AG08395 (cell line): ENCODE measurements around the gene DRAM1.
"Not testable (repeated sequence)": the region's sequence is repeated elsewhere in the genome, so short reads cannot be mapped to it uniquely, and the experiment has no call there.

Experiments used
- DNase-seq: peaks from one replicate; pipeline ENCODE4 v3.0.0; 2012; ENCODE audit warnings: mixed read lengths, low spot score

The DRAM1 gene, protein sequence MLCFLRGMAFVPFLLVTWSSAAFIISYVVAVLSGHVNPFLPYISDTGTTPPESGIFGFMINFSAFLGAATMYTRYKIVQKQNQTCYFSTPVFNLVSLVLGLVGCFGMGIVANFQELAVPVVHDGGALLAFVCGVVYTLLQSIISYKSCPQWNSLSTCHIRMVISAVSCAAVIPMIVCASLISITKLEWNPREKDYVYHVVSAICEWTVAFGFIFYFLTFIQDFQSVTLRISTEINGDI

DNA sequence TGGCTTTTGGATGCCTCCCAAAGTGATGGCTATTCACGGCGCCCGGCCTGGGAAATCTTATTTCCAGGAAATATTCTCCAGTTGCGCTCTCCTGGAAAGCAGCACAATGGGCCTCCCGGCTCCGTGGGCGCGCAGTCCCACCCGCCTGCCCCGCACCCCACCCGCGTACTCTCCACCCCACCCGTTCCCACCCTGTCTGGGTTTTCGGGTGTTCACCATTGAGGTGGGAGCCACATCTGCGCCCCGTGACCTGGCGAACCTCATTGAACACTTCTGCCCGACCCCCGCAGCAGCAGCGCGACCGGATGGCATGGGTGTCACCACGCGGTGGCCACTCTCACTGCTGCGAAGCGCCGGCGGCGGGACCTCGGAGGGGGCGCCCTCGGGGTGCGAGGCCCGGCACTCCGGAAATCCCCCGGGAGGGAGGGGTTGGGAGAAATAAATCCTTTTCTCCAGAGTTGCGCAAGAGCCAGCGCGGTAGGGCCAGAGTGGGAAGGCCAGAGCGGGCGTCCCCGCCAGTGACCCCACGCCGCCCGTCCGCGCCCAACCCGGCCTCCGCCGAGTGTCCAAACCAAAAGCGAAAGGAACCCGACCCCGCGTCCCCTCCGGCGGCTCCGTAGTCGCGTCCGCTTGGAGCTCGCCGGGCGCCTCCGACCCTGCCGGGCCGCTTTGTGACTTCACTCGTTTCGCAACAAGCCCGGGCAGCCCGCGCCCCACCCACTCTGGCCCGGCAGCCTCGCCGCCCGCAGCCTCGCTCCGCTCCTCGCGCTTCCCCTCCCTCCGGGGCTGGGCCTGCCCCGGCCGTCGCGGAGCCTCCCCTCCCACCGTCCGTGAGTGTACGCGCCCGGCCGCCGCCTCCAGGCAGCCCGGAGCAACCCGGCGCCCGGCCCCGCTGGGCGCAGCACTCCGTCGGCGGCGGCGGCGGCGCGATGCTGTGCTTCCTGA is at the start of gene DRAM1:
DRAM1 (plus strand) TSS at position 720 of the 945 bp plus-strand sequence; CDS start at position 930, 210 bp downstream.
- DNase-seq = peak; percentile 92

DNA sequence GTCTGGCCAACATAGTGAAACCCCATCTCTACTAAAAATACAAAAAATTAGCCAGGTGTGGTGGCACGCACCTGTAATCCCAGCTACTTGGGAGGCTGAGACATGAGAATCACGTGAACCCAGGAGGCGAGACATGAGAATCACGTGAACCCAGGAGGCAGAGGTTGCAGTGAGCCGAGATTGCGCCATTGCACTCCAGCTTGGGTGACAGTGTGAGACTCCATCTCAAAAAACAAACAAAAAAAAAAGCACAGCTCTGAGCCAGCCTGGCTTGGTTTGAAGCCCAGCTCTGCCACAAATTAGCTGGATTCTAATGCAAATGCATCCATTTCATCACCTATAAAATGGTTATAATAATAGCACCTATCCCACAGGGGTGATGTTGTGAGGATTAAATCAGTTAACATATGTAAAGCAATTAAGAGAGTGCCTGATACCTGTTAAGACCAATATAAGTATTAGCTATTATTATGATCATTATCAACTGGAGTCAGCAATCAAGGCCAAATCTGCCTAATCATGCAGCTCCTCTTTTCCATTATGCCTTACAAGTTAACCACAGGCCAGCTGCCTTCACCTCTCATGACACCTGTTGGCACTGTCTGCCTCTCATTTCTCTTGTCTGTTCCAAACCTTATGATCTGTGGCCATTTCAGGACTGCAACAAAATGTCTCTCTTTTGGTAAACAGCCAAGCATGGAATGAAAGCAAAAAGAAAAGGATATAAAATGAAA is 48.8 kb upstream of the DRAM1 start:
- no peak for DNase-seq

DNA sequence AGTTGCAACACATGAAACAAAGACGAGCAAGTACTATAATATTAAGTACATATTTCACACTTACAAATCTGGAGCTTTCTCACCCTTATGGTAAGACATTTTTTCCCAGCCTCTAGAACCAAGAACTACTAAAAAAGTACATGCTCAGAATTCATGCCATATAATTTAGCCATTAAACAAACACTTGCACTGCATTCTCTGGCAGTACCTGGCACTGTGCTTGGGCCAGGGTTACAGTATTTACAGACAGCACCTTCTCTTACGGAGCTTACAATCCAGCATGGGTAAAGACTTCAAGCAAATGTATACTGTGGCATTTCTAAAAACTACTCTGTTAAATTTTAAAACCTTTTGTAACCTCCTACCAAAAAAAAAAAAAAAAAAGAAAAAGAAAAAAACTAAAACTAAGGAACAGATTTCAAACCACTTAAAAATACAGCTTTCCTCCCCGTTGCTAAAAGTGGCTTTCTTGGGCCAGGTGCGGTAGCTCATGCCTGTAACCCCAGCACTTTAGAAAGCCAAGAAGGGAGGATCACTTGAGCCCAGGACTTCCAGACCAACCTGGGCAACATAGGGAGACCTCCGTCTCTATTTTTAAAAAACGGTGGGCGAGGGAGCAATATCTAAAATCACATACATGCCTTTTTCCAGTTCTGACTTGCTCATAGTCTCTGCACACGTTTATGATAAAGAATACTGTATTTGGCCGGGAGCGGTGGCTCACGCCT is 47.6 kb upstream of the DRAM1 start:
- no peak for DNase-seq

DNA sequence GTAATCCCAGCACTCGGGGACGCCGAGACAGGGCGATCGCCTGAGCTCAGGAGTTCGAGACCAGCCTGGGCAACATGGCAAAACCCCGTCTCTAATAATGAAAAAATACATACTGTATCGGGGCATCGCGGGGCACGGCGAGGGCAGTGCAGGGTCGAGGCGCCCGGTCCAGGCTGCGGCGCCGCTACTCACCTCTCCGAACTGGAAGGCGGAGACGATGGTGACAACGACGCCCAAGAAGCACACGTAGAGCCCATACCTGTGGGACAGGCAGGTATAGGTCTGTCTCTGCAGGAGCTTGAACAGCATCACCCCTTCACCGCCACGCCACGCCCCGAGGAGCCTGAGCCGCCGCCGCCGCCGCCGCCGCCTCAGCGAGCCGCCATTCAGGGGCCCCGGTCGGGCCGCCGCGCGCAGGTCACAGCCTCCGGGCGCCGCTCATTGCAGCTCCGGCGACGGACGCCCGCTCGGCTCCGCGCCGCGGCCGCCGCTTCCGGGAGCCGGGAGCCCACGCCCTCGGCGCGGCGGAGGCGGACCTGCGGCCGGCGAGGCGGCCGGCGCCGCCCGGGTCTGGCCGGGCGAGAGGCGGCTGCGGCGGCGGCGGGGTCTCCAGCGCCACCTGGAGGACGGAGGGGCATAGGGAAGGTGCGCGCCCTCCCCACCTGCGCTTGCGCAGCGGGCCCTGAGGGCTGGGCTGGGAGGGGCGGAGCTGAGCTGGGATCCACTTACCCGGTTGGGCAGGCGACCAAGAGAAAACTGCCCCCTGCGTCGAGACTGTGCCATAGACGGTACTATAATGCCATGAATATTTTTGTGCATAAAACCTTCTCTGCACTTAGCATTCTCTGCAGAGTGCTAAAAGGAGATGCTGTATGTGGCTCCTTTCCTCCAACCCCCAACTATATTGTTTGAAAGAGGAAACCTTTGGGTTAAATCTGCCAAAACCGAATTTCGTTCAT is 46.7 kb upstream of the DRAM1 start, which contains the start of gene GNPTAB:
GNPTAB (minus strand) TSS at position 593 of the 959 bp plus-strand sequence; CDS start at position 309, 284 bp downstream.
- DNase-seq = peak; percentile 100

DNA sequence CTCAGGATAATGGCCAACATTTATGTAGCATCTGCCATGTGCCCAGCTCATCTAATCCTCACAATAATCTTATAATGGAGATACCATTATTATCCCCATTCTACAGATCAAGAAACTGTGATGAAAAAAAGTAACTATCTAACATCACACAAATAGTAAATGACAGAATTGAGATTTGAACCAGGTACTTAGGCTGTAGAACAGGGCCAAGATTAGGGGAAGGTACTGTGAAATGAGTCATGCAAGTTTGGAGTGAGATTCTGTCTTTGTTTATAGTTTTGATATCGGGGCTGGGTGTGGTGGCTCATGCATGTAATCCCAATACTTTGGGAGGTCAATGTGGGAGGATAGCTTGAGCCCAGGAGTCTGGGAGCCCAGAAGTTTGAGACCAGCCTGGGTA is 45.4 kb upstream of the DRAM1 start:
- DNase-seq = no peak

DNA sequence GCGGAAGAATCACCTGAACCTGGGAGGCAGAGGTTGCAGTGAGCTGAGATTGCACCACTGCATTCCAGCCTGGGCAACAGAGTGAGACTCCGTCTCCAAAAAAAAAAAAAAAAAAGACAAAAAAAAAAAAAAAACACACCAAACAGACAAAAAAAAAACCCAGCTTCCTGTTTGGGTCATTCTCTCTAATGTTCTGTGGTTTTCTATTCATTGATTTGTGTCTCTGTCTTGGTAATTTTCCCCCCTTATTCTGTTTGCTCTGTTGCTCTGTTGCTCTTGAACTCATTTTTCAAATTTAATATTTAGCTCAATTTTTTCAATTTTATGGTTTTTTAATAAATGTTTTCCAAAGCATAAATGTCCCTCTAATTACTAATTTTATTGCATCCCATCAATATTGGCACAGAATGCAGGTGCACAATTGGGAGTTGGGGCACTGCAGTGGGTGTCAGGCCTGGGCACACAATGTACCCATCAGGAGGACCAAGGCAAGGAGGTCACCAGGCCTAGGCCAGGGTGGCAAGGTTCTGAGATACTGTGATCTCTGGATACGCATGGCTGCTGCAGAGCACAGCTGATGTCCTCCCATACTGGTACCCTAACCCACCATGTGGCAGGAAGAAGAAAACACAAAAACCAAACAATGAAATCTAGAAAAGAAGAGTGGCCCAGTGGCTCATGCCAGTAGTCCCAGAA is 38.6 kb upstream of the DRAM1 start:
- DNase-seq = no peak

DNA sequence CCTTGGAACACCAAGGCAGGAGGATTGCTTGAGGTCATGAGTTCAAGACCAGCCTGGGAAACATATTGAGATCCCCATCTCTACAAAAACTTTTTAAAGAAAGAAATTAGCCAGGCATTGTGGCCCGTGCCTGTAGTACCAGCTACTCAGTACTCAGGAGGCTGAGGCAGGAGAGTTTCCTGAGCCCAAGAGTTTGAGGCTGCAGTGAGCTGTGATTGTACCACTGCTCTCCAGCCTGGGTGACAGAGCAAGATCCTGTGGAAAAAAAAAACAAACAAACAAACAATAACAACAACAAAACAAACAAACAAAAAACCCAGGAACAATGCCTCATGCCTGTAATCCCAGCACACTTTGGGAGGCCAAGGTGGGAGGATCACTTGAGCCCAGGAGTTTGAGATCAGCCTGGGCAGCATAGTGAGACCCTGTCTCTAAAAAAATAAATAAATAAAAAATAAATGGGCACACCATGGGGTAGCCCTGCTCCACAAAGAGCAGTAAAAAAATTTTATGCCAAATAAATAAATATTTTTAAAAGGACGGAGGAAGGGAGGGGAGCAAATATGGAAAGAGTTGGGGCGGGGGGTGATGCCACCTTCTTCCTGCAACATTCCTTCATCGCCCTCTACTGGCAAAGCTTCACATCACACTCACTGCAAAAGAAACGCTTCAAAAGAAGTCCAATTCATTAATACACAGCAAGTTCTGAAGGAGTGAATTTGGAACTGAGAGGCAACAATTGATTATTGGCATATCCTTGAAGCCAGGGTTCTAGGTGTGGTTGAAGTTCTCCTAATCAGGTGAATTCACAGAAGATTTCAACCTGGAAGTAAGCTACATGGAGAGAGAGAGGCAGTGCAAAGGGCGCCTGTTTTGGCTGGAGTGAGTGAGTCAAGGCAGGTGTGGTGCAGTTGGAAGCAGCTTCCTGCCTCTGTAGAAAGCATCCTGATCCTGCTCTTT is 37.8 kb upstream of the DRAM1 start:
- DNase-seq = peak; percentile 73

DNA sequence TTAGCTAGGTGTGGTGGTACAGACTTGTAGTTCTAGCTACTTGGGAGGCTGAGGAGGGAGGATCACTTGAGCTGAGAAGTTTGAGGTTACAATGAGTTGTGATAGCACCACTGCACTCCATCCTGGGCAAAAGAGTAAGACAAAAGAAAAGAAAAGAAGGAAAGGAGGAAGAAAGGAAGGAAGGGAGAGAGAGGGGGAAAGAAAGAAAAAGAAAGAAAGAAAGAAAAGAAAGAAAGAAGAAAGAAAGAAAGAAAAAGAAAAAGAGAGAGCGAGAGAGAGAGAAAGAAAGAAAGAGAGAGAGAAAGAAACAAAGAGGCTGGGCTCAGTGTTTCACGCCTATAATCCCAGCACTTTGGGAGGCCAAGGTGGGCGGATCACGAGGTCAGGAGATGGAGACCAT is 36.3 kb upstream of the DRAM1 start:
- DNase-seq = no peak

DNA sequence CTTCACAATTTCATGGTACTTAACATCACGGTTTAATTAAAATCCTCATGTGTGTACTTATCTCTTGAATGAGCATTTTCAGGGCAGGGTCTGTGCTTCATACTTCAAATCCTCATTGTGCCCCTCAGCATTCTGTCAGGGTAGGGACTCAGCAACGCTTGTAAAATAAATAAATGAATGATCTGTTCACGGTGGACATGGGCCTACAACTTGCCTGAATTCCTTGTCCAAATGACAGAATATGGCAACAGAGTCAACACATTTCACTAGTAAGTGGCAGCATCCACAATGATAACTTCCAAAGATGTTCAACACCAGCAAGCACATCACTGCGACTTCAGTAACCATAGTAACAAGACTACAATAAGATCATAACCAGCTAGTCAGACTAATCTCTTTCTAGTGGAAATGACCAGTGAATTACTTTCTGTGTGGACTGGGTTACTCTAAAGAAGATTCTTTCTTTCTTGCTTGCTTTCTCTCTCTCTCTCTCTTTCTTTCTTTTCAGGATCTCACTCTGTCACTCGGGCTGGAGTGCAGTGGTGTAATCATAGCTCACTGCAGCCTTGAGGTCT is 32.2 kb upstream of the DRAM1 start:
- DNase-seq = no peak

DNA sequence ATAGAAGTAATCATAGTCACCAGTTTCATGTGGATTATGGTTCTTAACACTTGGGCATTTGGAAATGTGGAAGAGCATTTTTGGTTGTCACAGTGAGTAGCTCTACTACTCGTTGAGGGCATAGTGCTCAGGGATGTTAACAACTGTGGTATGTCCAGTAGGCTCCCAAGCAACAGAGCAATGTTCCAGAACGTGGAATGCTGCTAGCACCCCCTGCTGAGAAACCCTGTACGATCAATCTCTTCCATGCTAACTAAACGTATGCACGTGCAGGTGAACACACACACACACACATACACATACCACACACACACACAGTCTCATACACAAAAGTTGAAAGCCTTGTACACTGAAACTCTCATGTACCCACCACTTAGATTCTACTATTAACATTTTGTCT is 30.1 kb upstream of the DRAM1 start:
- no peak for DNase-seq

DNA sequence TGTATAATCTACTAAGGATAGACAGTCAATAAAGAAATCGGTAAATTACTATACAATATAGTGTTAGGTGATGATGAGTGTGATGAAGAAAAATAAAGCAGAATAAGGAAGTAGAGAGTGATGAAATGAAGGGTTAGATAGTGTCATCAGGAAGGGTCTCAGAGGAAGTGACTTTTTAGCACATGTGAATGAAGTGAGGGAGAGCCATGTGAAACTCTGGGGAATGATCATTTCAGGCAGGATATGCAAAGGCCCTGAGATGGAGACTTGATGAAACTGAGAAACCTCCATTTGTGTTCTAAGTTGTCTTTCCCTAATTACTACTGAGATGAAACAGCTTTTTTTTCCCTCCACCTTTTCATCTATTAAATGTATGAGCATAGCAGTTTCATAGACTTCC is 27.2 kb upstream of the DRAM1 start:
- DNase-seq = no peak

DNA sequence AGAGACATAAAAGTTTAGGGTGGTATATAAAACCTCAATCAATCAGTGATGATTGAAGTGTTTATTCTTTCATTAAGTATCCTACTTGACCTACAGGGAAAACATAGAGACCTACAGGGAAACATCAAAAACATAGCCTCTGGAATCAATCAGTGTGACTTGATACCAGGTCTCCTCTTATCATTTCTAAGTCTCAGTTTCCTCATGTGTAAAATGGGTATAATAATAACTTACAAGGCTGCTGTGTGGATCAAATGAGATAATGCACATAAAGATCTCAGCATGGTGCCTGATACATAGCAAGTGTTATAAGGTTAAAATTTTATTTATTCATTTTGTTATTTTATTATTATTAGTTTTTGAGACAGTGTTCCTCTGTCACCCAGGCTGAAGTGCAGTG is 24.4 kb upstream of the DRAM1 start:
- no peak for DNase-seq

DNA sequence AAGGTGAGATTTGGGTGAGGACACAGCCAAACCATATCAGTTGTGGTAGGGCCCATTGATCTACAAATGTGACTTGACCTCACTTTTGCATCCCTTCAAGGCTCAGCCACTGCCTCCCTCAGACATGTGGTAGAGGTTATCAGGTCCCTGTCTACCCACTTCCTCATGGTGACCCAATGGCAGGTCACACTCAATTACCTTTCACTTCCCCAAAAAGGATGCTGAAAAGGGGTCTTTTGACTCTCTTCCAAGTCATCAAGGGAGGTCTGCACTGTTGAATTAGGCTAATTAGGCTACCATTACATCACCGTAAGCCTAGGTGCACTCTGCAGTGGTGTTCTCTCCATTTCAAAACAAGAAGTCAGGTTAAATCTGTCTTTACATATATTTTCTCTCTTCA is 22.6 kb upstream of the DRAM1 start:
- no peak for DNase-seq

DNA sequence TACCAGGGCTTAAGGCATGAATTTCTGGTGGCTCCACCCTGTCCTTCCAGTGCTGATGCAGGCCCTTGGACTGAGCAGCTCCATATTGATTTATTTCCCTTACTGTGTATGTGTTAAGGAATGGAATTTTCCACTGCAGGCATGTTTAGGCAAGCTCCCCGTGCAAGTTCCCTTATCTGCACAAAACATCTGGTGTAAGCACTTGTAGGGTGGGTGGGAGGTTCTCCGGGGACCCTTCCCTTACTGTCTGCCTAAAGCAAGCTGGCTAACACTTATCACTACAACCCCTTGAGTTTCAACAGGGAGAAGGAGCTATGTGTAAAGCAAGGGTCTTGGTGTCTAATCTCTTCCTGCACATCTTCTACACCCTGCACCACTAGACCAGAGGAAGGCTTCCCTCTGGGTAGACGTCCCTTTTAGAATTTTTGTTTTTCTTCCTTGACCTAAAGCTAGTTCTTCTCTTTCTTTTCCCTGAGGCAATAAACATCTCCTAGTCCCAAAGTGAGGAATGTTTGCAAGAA is 22.0 kb upstream of the DRAM1 start:
- DNase-seq = no peak

DNA sequence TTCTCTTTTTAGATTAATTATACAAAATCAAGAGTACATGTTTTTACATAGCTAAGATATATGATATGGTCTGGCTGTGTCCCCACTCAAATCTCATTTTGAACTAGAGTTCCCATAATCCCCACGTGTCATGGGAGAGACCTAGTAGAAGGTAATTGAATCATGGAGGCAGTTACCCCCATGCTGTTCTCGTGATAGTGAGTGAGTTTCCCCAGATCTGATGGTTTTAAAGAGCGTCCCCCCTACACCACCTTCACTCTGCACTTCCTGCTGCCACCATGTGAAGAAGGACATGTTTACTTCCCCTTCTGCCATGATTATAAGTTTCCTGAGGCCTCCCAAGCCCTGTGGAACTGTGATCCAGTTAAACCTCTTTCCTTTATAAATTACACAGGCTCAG is 21.4 kb upstream of the DRAM1 start:
- no peak for DNase-seq

DNA sequence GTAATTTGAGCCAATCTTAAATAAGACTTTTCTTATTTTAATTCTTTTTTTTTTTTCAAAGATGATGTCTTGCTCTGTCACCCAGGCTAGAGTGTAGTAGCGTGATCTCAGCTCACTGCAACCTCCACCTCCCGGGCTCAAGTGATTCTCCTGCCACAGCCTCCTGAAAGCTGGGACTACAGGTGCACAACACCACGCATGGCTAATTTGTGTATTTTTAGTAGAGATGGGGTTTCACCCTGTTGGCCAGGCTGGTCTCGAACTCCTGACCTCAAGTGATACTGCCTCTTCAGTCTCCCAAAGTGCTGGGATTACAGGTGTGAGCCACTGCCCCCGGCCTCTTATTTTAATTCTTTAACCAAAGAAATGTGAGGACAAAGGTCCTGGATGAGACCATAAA is 20.8 kb upstream of the DRAM1 start:
- DNase-seq = not testable (repeated sequence)

DNA sequence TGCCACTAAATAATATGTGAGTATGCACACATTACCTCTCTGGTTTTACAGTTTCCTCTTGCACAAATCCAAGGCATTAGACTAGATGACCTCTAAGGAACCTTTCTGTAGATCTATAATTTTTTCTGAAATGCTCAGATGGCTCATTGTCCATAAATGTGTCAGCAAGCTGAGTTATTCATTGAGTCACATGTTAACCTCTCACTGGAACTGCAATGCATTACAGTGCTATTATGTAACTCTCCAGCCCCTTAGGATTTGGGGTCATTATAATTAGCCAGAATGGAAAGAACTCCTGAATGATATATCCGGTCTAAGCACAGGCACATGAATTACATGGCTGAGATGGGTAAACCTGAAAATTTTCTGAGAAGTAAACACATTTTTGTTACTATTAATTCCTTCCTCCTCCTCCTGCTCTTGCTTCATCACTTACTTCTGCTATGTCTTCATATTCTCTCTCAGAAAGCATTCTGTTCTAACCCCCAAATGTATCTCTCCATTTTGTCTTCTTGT is 20.3 kb upstream of the DRAM1 start:
- DNase-seq = peak; percentile 85

DNA sequence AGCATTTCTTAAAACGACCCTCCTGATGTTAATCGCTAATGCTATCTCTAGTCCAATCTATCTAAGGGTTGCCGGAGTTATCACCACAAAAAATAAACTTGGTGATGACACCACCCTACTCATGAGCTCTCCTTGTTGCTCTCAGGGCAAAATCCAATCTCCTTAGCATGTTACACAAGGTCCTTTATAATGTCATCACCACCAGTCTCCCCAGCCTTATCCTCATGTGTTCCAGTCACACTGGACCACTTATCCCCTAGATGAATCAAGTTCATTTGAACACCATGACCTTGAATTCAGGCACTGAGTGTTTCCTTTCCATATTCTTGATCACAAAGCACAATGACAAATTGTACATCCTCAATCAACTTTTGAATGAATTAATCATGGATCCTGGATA is 19.0 kb upstream of the DRAM1 start:
- no peak for DNase-seq
